ENCODE data around the gene NOS1. TPM values are rescaled to one million over a fixed set of nuclear protein-coding genes. Genes with fewer than 3 reads are reported as not detected.

NOS1 gene
- total RNA-seq, 1 experiment from 2014 or later: 2.3 TPM

DNA sequence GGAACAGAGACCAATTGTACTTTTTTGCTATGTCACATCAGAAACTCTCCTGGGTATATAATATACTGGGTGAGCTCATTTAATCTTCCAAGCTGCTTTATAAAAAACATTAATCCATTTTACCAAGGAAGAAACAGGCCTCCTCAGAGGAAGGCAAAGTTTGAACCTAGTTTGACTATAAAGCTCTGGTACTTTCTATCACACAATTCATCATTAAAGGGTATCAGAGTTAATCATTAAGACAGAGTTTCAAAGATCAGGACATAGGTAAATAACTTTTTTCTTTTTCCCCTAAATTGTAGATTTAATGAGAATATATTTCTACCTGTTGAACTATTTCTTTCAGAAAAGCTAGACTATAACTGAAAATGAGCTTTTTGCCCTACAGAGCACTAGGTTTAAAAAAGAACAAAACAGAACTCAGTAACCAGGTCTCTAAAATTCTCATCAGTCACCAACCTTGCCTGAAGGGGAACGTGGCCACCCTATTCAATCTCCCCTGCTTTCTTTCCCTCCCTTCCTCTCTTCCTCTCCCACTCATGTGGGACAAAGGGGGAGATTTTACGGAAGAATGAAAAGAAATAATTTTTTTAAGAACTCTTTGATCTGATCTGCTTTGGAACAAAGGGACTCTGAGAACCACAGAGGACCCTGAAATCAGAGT lies 189.8 kb downstream of the NOS1 start:
- Histone ChIP-seq H3K4me2 (ENCODE audit: insufficient read depth, insufficient read length, low read length) (no peak overlapping the region), H3K4me1 (ENCODE audit: insufficient read depth, low read length) (no peaks in the 10 kb centered on the region), H3K9ac (ENCODE audit: extremely low read depth, insufficient read length, low read length) (no peak overlapping the region), H4K20me1 (ENCODE audit: control insufficient read depth, insufficient read depth, insufficient read length) (no peaks in the 10 kb centered on the region), H3K23me2 (ENCODE audit: insufficient read length, low read depth, low read length, poor library complexity, severe bottlenecking) (no peaks in the 10 kb centered on the region), H3K79me1 (ENCODE audit: insufficient read depth, low read depth, low read length, poor library complexity, severe bottlenecking) (no peaks in the 10 kb centered on the region), H2AK5ac (ENCODE audit: insufficient read length, low read length) (no peak overlapping the region), H4K91ac (ENCODE audit: insufficient read length, low read depth, low read length) (no peak overlapping the region), H3K14ac (ENCODE audit: insufficient read depth, low read length) (no peak overlapping the region), H3K27me3 (ENCODE audit: insufficient read depth, low read length) (no peaks in the 10 kb centered on the region), H3K4ac (ENCODE audit: low read depth, low read length) (no peak overlapping the region), H2AFZ (ENCODE audit: low read length) (no peak overlapping the region), H3K18ac (ENCODE audit: insufficient read length, low read depth, low read length) (no peak overlapping the region), H3K56ac (ENCODE audit: insufficient read length, low read depth, low read length) (no peak overlapping the region), H4K8ac (replicated peaks; ENCODE audit: insufficient read length, low read depth, low read length) (no peak overlapping the region), H3K23ac (ENCODE audit: insufficient read length, low read depth, low read length) (no peak overlapping the region), H2BK20ac (ENCODE audit: low read depth, low read length, poor library complexity, severe bottlenecking) (no peak overlapping the region), H3T11ph (ENCODE audit: low read length) (no peak overlapping the region), H2BK5ac (ENCODE audit: insufficient read length, low read length) (no peak overlapping the region), H2BK12ac (ENCODE audit: insufficient read length, low read depth, low read length) (no peak overlapping the region), H3K79me2 (ENCODE audit: insufficient read depth, low read length) (no peaks in the 10 kb centered on the region), H2BK15ac (ENCODE audit: low read depth, low read length) (no peak overlapping the region), H4K5ac (ENCODE audit: insufficient read length, low read depth, low read length) (no peak overlapping the region), H3K9me3 (ENCODE audit: control insufficient read depth, low read depth, low read length) (no peaks in the 10 kb centered on the region), H3K27ac (ENCODE audit: insufficient read length, low read depth, low read length) (no peak overlapping the region), H2BK120ac (ENCODE audit: low read depth, low read length, poor library complexity, severe bottlenecking) (no peak overlapping the region)
- TF ChIP-seq, protein P1, sequence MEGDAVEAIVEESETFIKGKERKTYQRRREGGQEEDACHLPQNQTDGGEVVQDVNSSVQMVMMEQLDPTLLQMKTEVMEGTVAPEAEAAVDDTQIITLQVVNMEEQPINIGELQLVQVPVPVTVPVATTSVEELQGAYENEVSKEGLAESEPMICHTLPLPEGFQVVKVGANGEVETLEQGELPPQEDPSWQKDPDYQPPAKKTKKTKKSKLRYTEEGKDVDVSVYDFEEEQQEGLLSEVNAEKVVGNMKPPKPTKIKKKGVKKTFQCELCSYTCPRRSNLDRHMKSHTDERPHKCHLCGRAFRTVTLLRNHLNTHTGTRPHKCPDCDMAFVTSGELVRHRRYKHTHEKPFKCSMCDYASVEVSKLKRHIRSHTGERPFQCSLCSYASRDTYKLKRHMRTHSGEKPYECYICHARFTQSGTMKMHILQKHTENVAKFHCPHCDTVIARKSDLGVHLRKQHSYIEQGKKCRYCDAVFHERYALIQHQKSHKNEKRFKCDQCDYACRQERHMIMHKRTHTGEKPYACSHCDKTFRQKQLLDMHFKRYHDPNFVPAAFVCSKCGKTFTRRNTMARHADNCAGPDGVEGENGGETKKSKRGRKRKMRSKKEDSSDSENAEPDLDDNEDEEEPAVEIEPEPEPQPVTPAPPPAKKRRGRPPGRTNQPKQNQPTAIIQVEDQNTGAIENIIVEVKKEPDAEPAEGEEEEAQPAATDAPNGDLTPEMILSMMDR (conservative IDR thresholded peaks at IDR 0.05): no peak
- Mint-ChIP-seq H3K4me3 (no peak overlapping the region), H3K4me1 (no peaks in the 10 kb centered on the region), H3K27ac (peak overlapping the region in 1 of 3 experiments; percentile 78; a peak in 1 of 7 replicates), H3K27me3 (ENCODE audit: low read depth) (no peaks in the 10 kb centered on the region), H3K9me3 (no peaks in the 10 kb centered on the region), H3K36me3 (ENCODE audit: insufficient read depth in 1 of 3, low read depth in 3 of 3) (peaks cover 52 to 92% (median 86%) of the 10 kb centered on the region in 3 experiments)
- no peak for DNase-seq
- WGBS (ENCODE audit: extremely low coverage, insufficient read length, low lambda C conversion rate): no CpG with 5 or more reads among the region's 2 CpGs
